Parathyroid adenoma (tissue), 2 donors: ENCODE results near the gene ACTRT2.

Experiments
- H2AFZ ChIP-seq: fragments of 300-600 bp; sonication (generic); one replicate; pipeline ENCODE4 v1.7.0; 2017; ENCODE audit warnings: antibody characterized with exemption, mild to moderate bottlenecking
- H3K27ac ChIP-seq: fragments of 300-600 bp; sonication (generic); one replicate; pipeline ENCODE4 v1.7.0; 2017
- H3K27me3 ChIP-seq: fragments of 300-600 bp; sonication (generic); one replicate; pipeline ENCODE4 v1.7.0; 2017; ENCODE audit warnings: low read length; ENCODE audit not compliant: control insufficient read depth, insufficient read depth
- H3K36me3 ChIP-seq: fragments of 300-600 bp; sonication (generic); one replicate; pipeline ENCODE4 v1.7.0; 2017; ENCODE audit warnings: low read length; ENCODE audit not compliant: control insufficient read depth, insufficient read depth
- H3K4me1 ChIP-seq: fragments of 300-600 bp; sonication (generic); one replicate; pipeline ENCODE4 v1.7.0; 2017; ENCODE audit warnings: control low read depth
- H3K4me2 ChIP-seq: fragments of 300-600 bp; sonication (generic); one replicate; pipeline ENCODE4 v1.7.0; 2017; ENCODE audit warnings: low read length
- H3K4me3 ChIP-seq: fragments of 300-600 bp; sonication (generic); one replicate; pipeline ENCODE4 v1.7.0; 2017; ENCODE audit warnings: low read depth, low read length
- H3K79me2 ChIP-seq: fragments of 300-600 bp; sonication (generic); one replicate; pipeline ENCODE4 v1.7.0; 2017; ENCODE audit warnings: control low read depth
- H3K9ac ChIP-seq: fragments of 300-600 bp; sonication (generic); one replicate; pipeline ENCODE4 v1.7.0; 2017; ENCODE audit warnings: mild to moderate bottlenecking
- H3K9me3 ChIP-seq: fragments of 300-600 bp; sonication (generic); one replicate; pipeline ENCODE4 v1.7.0; 2017; ENCODE audit warnings: low read length; ENCODE audit not compliant: control insufficient read depth
- TF ChIP-seq, protein P1 (sequence below): fragments of 300-600 bp; sonication (generic); IDR thresholded peaks from one replicate; pipeline ENCODE4 v1.7.0; 2017; ENCODE audit warnings: antibody characterized with exemption, mild to moderate bottlenecking
- donor health status: primary hyperparathyroidism.

Gene ACTRT2

DNA sequence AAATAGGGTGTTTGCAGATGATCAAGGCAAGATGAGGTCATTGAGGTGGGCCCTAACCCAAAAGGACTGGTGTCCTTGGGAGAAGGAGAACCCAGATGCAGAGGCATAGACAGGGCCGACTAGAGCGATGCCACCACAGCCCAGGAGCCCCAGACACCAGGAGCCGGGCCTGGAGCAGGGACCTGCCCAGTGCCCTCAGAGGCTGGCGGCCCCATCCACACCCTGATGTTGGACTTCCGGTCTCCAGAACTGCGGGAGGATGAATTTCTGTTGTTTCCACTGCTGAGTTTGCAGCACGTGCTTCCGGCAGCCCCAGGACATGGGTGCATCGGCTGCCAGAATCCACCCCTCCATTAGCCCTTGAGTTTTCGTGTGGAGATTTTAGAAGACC, 7.2 kb upstream of the ACTRT2 start:
- Histone ChIP-seq H3K9ac (no peak overlapping the region), H3K27me3 (no peaks in the 10 kb centered on the region), H3K4me1 (no peaks in the 10 kb centered on the region), H3K27ac (no peak overlapping the region), H3K79me2 (no peaks in the 10 kb centered on the region), H2AFZ (no peak overlapping the region), H3K36me3 (no peaks in the 10 kb centered on the region), H3K9me3 (no peaks in the 10 kb centered on the region), H3K4me2 (no peak overlapping the region), H3K4me3 (no peak overlapping the region)
- TF ChIP-seq, protein P1, sequence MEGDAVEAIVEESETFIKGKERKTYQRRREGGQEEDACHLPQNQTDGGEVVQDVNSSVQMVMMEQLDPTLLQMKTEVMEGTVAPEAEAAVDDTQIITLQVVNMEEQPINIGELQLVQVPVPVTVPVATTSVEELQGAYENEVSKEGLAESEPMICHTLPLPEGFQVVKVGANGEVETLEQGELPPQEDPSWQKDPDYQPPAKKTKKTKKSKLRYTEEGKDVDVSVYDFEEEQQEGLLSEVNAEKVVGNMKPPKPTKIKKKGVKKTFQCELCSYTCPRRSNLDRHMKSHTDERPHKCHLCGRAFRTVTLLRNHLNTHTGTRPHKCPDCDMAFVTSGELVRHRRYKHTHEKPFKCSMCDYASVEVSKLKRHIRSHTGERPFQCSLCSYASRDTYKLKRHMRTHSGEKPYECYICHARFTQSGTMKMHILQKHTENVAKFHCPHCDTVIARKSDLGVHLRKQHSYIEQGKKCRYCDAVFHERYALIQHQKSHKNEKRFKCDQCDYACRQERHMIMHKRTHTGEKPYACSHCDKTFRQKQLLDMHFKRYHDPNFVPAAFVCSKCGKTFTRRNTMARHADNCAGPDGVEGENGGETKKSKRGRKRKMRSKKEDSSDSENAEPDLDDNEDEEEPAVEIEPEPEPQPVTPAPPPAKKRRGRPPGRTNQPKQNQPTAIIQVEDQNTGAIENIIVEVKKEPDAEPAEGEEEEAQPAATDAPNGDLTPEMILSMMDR = no peak

- Histone ChIP-seq H3K27me3 (no peaks in the 10 kb centered on the region), H3K36me3 (no peaks in the 10 kb centered on the region), H2AFZ (no peak overlapping the region), H3K9ac (no peak overlapping the region), H3K4me3 (no peak overlapping the region), H3K79me2 (no peaks in the 10 kb centered on the region), H3K27ac (no peak overlapping the region), H3K4me1 (no peaks in the 10 kb centered on the region), H3K9me3 (no peaks in the 10 kb centered on the region), H3K4me2 (no peak overlapping the region)
- TF ChIP-seq, protein P1 = no peak
These were observed 6.6 kb upstream of the ACTRT2 start for GRCh38 chr1:3014443-3015268.

GRCh38 chr1:3015269-3015635, 6.0 kb upstream of the ACTRT2 start:
- TF ChIP-seq, protein P1 = no peak

DNA sequence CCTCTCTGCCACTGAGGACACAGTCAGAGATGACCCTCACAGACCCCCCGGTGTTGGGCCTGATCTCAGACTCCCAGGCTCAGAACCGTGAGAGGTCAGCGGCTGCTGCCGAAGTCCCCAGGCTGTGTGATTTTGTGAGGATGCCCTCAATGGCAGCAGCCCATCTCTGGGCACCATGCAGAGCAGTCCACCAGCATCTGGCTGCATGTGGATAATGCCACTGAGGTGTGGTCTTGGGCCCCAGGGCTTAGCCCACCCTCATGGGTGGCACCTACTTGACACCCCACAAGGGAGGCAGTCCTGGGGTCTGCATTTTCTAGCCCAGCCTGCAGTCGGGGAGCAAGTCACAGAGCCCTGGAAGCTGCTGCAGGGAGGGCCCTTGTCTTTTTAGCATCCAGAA, 5.5 kb upstream of the ACTRT2 start:
- Histone ChIP-seq H3K4me2 (no peak overlapping the region), H2AFZ (no peak overlapping the region), H3K27ac (no peak overlapping the region), H3K4me3 (no peak overlapping the region), H3K36me3 (no peaks in the 10 kb centered on the region), H3K27me3 (no peaks in the 10 kb centered on the region), H3K4me1 (no peaks in the 10 kb centered on the region), H3K9me3 (no peaks in the 10 kb centered on the region), H3K79me2 (no peaks in the 10 kb centered on the region), H3K9ac (no peak overlapping the region)
- TF ChIP-seq, protein P1 = no peak

More at GRCh38 chr1:3015269-3015635, 6.0 kb upstream of the ACTRT2 start:
- no peaks in the 10 kb centered on the region for H3K27me3 ChIP-seq
- no peaks in the 10 kb centered on the region for H3K36me3 ChIP-seq
- no peak overlapping the region for H3K4me2 ChIP-seq
- no peaks in the 10 kb centered on the region for H3K4me1 ChIP-seq
- no peak overlapping the region for H3K27ac ChIP-seq
- H2AFZ ChIP-seq = no peak overlapping the region
- H3K9me3 ChIP-seq = no peaks in the 10 kb centered on the region
- H3K79me2 ChIP-seq = no peaks in the 10 kb centered on the region
- H3K9ac ChIP-seq = no peak overlapping the region
- H3K4me3 ChIP-seq = no peak overlapping the region
